GM21619 (cell line): Measurements from ENCODE around the gene EYA2.

Experiments used
- ATAC-seq: cut with Tn5 transposase; IDR thresholded peaks from one replicate; pipeline ENCODE4 v1.9.1; 2021; ENCODE audit not compliant: unreplicated experiment

Gene EYA2

DNA sequence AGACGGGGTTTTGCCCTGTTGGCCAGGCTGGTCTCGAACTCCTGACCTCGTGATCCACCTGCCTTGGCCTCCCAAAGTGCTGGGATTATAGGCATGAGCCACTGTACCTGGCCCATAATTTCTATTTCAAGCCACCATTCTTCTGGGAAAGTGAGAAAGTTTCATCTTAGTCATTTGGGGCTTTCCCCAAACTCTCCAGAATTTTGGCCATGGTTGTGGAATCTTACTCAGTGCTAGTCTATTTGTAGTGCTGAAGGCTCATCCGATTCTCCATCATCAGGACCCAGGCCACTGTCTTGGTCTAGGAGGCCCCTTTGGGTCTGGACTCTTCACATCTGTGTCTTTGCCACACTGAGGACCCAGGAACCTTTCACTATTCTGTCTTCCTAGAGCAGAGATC lies 164.9 kb downstream of the EYA2 start:
- no peak for ATAC-seq

- ATAC-seq, result no peak
These were observed 166.9 kb downstream of the EYA2 start for GRCh38 chr20:47061549-47061948.

DNA sequence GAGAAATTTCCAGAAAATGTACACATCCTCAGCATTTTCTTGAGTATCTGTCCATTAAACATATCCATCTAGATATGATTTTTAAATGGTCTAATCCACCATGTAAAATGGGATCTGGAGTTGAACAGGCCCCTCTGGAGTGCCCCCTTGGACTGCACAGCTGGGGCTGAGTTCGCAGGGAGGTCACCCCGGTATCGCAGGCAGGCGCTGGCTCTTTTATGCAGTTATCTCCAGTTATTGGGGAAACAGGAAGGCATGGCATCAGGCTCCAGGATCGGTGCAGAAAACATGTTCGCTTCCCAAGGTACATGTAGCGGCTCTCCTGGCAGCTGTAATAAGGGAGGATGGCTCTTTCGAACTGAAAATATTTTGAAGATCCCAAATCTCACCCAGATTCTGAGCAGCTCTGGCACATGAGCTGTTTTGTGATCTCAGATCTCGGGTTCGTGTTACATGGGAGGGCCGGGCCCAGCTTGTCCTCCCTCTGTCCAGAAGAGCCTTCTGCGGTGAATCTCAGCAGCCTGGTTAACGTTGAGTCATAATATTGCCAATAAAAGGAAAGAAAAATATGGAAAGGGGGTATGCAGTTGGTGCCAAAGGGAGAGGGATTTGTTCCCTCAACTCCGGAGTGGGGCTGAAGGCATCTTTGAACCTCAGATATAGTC lies 167.7 kb downstream of the EYA2 start:
- ATAC-seq, result no peak

DNA sequence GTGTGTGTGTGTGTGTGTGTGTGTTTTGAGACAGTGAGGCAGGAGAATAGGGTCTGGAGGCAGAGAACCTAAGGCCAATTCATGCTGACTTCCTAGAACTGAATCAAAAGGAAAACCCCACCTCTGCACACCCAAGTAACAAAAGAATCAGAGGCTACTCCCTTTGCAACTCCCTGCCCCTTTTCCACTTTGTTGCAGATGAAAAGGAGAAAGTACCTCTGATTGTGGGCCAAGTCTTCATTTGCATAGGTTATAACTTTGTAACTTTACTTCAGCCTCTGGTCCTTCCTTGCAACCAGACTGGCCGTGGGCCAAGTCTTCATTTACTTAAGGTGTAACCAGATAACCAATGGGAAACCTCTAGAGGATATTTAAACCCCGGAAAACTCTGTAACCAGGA lies 168.8 kb downstream of the EYA2 start:
- ATAC-seq, result no peak

DNA sequence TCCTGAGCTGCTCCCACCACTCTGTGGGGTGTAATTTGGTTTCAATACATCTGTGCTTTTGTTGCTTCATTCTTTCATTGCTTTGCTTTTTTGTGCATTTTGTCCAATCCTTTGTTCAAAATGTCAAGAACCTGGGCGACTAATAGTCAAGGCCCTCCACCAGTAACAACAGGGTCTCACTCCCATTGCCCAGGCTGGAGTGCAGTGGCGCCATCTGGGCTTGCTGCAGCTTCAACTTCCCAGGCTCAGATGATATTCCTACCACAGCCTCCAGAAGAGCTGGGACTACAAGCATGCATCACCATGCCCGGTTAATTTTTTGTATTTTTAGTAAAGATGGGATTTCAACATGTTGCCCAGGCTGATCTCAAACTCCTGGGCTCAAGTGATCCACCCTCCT lies 169.2 kb downstream of the EYA2 start:
- ATAC-seq, result no peak

DNA sequence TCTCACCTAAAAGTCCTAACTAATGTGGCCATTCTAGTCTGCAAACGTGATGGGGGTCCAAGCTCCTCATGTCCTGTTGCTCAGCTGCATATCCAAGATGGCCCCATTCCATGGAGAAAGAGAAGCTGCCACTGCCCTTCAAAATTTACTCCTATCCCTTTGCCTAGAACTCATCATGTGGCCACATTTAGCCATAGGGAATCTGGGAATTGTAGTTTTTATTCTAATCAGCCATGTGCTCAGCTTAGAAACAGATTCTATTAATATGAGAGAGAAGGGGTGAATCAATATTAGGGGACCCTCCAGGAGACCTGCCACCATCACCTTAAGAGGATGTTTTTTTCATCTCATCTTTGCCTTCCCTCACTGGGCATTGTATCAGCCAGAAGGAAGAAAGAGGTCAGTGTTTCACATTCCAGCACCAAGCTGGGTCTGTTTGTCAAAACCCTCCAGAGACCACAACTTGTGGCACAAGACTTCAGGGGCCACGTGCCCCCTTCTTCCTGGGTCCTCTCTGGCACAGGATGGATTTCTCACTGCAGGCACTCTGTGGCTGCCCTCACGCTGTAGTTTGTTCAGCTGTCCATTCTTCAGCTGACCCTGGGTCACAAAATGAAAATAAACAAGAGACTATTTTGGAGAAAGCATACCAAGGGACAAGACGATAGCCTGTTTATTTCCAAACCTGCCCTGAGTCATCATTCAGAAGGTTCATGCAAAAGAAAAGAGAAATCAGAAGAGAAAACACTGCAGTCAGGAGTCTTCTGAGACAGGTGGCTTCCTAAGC lies 172.0 kb downstream of the EYA2 start:
- no peak for ATAC-seq

GRCh38 chr20:47067776-47068175 lies 173.1 kb downstream of the EYA2 start:
- ATAC-seq, result no peak

DNA sequence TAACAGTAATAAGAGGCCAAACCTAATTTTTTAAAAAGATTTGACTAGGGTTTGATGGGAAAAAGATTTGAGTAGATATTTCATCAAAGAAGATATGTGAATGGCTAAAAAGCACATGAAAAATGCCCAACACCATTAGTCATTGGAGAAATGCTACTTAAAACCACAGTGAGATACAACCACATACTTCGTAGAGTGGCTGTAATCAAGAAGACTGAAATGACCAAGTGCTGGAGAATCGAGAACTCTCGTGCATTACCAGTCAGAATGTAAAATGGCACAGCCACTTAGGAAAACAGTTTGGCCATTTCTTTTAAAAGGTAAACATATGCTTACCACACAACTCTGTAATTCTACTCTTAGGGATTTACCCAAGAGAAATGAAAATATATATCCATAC lies 175.5 kb downstream of the EYA2 start:
- ATAC-seq, result no peak

DNA sequence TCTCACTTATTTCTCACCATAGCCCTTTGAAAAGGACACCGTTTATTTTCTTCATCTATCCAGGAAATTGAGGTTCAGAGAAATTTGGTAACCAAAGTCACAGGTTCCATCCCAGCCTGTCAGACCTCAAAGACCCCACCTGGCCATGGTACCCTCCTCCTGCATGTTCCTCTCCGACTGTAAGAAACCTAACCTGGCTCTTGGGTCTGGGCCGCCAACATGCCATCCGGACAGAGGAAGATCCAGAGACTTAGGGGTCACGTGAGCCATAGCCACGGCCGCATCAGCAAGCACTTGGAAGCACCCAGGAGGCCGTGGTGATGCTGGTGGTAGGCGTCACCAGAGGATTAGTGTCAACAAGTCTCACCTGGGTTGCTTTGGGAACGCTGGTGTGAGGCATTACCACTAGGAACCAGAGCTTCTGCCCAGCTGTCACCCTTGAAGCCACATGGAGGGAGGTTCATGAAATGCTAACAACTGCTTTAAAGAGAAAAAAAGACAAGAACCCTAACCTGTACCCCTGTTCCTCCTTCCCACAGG lies 177.1 kb downstream of the EYA2 start:
- no peak for ATAC-seq

DNA sequence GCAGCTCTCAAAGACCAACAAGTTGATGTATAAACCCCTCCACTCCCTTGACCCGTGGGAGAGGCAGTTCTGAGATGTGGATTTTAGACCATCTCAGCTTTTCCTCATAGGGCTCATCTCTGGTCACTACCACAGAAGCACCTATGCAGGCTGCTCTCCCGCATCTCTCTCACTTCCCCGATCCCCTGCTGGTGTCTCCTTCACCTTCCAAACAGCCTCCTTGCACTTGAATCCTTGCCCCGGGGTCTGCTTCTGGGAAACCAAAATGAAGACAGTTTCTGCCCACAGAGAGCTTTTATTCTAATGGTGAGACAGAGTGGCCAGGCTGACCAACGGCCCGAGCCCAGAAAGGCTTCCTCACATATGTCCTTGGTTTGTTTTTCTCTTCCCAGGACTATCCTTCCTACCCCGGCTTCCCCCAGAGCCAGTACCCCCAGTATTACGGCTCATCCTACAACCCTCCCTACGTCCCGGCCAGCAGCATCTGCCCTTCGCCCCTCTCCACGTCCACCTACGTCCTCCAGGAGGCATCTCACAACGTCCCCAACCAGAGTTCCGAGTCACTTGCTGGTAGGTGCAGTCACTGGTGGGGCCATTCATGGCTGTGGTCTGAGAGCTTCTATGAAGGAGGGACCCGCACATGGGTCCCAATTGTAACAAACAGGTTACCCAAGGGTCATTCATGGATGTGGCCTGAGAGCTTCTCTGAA lies 179.3 kb downstream of the EYA2 start:
- no peak for ATAC-seq

GRCh38 chr20:47075263-47075662 lies 180.6 kb downstream of the EYA2 start:
- ATAC-seq, result no peak

DNA sequence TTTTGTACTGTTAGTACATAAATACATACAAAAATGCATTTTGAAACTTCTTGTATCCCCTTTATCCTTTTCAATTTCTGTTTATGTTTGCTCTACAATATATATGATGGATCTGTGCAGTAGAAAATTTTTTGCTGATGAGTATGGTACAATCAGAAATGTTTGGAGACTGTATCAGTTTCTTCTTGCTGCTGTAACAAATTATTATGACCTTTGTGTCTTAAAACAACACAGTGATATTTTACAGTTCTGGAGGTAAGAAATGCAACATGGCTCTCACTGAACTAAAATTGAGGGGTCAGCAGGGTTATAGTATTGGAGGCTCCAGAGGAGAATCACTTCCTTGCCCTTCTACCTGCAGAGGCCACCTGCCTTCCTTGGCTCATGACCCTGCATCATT lies 184.4 kb downstream of the EYA2 start:
- no peak for ATAC-seq

GRCh38 chr20:47080365-47080764 lies 185.7 kb downstream of the EYA2 start:
- ATAC-seq, result no peak

DNA sequence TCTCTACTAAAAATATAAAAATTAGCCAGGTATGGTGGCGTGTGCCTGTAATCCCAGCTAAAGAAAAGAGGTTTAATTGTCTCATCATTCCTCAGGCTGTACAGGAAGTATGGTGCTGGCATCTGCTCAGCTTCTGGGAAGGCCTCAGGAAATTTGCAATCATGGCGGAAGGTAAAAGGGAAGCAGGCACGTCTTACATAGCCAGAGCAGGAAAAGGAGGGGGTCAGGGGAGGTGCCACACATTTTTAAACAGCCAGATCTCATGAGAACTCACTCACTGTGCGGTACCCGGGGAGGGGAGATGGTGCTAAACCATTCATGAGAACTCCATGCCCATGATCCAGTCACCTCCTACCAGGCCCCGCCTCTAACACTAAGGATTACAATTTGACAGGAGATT lies 191.7 kb downstream of the EYA2 start:
- no peak for ATAC-seq

- no peak for ATAC-seq
These were observed 193.7 kb downstream of the EYA2 start for GRCh38 chr20:47088335-47088734.

DNA sequence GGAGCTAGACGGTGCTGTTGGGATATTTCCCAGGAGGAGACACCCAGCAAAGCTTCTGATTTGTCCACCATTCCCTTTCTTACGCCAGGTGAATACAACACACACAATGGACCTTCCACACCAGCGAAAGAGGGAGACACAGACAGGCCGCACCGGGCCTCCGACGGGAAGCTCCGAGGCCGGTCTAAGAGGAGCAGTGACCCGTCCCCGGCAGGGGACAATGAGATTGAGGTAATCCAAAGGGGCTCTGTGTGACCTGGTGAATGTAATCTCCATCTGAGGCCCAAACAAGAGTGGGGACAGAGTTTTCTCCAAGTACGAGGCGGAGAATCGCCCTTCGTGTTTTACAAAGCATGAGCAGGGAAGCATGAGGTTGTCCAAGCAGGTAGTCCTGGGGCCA lies 194.5 kb downstream of the EYA2 start:
- ATAC-seq, result no peak

DNA sequence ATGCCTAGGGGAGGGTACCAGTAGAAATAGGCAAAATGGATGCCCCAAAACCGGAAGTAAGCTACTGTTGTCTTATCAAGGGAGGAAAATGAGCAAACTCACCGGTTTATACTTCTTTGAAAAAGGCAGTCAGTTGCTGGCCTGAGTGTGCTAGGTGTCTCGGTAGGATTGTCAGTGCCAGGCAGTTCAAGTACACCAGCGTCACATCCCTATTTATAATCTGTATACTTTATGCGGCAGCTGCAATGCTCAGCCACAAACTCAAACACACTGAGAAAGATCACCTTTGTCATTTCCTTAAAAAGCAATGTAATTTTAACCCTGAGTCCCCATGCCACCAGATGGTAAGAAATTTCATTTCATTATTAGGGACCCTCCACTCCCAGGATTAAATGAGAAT lies 196.2 kb downstream of the EYA2 start:
- no peak for ATAC-seq

DNA sequence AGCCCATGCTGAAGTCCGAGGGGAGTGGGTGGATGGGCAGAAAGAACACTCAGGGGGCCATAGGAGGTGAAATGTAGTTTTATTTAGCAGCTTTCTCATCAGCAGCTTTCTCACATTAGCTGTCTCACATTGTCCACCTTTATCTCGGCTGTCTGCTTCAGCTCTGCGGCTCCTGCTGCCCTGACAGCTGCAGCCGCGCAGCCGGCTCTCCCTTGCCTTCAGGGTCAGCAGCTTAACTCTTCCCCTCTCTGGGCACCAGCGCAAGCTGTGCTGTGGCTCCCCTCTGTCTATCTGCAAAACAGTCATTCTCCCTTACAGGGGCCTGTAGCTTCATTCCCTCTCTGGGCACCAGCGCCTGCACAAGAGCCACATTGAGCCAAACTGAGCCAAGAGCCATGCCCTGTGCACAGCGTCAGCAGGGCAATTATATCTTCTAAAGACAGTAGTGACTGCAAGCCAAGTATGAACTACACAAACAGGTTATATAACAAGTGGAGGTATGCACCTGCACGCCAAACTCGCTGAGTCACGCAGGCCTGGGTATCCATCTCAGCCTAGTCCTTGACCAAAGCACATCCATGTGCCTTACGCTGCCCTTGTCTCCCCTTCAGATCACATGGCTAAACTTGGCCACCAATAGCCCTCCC lies 198.8 kb downstream of the EYA2 start:
- ATAC-seq, result no peak

GRCh38 chr20:47095690-47096089 lies 201.0 kb downstream of the EYA2 start:
- no peak for ATAC-seq

GRCh38 chr20:47097691-47098622 lies 203.3 kb downstream of the EYA2 start:
- no peak for ATAC-seq
